Measurements from ENCODE around the gene MAGOH. TPM values are rescaled to one million over a fixed set of nuclear protein-coding genes. Genes with fewer than 3 reads are reported as not detected.

Gene MAGOH
- total and polyA plus RNA-seq, 9 of the 15 experiments (the other 6 are each of a cell fraction or from before 2014, with no cell fraction given), result 102 to 342 (median 135) TPM

GRCh38 chr1:53196017-53196484 lies 42.3 kb downstream of the MAGOH start (continued):
- TF ChIP-seq ZBTB33 (CRISPR knock-in tag; IDR thresholded peaks at IDR 0.05) (no peak), CREB3 (tag; conservative IDR thresholded peaks at IDR 0.05; ENCODE audit: low read depth) (no peak), NONO (IDR thresholded peaks at IDR 0.05; ENCODE audit: low read depth in 2 of 2, low read length in 1 of 2) (no peak), MBD1 (CRISPR knock-in tag; IDR thresholded peaks at IDR 0.05) (0 out of 2 replicates have a peak, but pooled peaks have one; percentile 41), PURB (CRISPR knock-in tag; IDR thresholded peaks at IDR 0.05; ENCODE audit: low read depth) (no peak), TEAD1 (CRISPR knock-in tag; IDR thresholded peaks at IDR 0.05) (no peak), RBM22 (IDR thresholded peaks at IDR 0.05; ENCODE audit: low read depth, low read length, poor library complexity, severe bottlenecking) (no peak), NR2C1 (IDR thresholded peaks at IDR 0.05) (peak; percentile 30; the same call in 1 of the 2 replicates), NR2C1 (tag; IDR thresholded peaks at IDR 0.05) (0 out of 2 replicates have a peak, but pooled peaks have one; percentile 40), E2F1 (CRISPR knock-in tag; IDR thresholded peaks at IDR 0.05) (no peak), ZNF766 (CRISPR knock-in tag; conservative IDR thresholded peaks at IDR 0.05) (0 out of 2 replicates have a peak, but pooled peaks have one; percentile 36), ETV1 (tag; conservative IDR thresholded peaks at IDR 0.05; ENCODE audit: low read depth) (no peak), STAT5B (CRISPR knock-in tag; IDR thresholded peaks at IDR 0.05) (no peak), ZBTB12 (CRISPR knock-in tag; IDR thresholded peaks at IDR 0.05) (no peak), FOSL1 (tag; conservative IDR thresholded peaks at IDR 0.05) (0 out of 2 replicates have a peak, but pooled peaks have one; percentile 27), ATF3 (IDR thresholded peaks at IDR 0.05) (no peak), ATF3 (CRISPR knock-in tag; conservative IDR thresholded peaks at IDR 0.05) (no peak), SREBF1 (IDR thresholded peaks at IDR 0.05; ENCODE audit: borderline replicate concordance, low read depth, low read length) (no peak), IRF2 (CRISPR knock-in tag; IDR thresholded peaks at IDR 0.05) (no peak), KDM4B (IDR thresholded peaks at IDR 0.05; ENCODE audit: borderline replicate concordance in 2 of 2, low read depth in 1 of 2) (no peak)

Measured in K562 (cell line).